GM19397 (cell line): ENCODE data around the gene KY.

ENCODE experiments used
- ATAC-seq: cut with Tn5 transposase; IDR thresholded peaks from one replicate; pipeline ENCODE4 v1.9.1; 2021; ENCODE audit warnings: mild to moderate bottlenecking, moderate library complexity; ENCODE audit not compliant: unreplicated experiment

Gene KY

GRCh38 chr3:134622806-134623365, 27.9 kb downstream of the KY start:
- no peak for ATAC-seq

- ATAC-seq = no peak
Observed at GRCh38 chr3:134621854-134622253, 29.0 kb downstream of the KY start.

GRCh38 chr3:134620476-134621115, 30.2 kb downstream of the KY start:
- ATAC-seq = no peak

- ATAC-seq = no peak
Observed at GRCh38 chr3:134619884-134620445, 30.9 kb downstream of the KY start.

- ATAC-seq = no peak
Observed at GRCh38 chr3:134619301-134619615, 31.6 kb downstream of the KY start.

- ATAC-seq = no peak
Observed at GRCh38 chr3:134618478-134619300, 32.1 kb downstream of the KY start.

GRCh38 chr3:134617608-134618477, 33.0 kb downstream of the KY start:
- no peak for ATAC-seq

DNA sequence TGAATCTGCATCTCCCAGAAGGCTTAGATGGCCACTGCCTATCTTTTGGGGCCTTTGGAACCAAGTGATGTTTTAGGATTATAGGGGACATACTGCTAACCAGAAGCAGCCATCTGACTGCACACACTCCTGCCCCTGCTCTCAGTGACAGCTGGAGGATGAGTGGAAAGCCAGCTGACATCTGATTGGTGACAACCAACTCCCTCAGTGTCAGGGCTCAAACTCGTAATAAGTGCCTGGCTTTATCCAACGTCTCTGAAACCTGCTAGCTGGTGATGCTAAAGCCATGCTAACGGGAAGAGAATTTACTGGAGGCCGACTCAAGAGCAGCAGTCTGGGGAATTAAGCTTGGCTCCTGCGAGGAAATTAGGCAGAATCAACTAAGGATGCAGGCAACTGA, 35.1 kb downstream of the KY start:
- no peak for ATAC-seq

DNA sequence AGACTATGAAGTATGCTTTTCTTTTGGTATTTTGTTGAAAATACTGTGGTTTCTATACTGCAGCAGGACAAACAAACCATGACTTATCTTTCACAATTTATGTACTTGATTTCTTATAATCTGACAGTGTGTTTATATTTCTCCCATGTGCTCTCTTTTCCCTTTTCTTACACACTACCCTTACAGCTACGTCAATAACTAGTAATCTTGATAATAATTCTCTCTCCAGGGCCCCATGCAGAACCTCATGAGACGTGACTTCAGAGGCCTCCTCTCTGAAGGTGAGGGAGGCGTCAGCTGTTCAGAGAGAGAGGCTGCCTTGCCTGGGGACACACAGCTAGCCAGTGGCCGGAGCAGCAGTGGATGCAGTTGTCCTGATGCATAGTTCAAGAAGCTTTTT, 35.9 kb downstream of the KY start:
- ATAC-seq = no peak

DNA sequence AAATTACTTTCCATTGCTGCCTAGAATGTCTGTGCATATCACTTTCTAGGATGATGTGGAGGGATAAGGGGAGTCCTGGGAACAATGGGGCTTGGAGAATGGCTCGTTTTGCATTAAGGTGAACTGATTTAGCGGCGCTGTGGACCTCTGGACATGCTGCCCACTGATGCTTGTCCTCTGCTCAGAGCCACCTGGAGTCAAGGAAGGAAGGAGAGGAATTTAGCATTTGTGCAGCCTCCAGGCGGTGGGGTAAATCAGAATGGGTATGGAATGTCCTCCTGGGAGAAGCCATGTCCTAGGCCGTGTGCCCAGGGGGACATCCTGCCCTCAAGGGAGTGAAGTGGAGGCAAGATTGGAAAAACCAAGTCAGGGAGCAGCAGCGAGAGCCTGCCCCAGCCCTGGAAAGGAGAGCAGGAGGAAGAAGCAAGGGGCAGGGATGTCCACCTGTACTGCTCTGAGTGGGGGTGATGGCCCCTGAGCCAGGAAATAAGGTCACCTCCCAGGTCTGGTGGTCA, 37.8 kb downstream of the KY start:
- no peak for ATAC-seq

GRCh38 chr3:134611516-134611915, 39.3 kb downstream of the KY start:
- no peak for ATAC-seq

DNA sequence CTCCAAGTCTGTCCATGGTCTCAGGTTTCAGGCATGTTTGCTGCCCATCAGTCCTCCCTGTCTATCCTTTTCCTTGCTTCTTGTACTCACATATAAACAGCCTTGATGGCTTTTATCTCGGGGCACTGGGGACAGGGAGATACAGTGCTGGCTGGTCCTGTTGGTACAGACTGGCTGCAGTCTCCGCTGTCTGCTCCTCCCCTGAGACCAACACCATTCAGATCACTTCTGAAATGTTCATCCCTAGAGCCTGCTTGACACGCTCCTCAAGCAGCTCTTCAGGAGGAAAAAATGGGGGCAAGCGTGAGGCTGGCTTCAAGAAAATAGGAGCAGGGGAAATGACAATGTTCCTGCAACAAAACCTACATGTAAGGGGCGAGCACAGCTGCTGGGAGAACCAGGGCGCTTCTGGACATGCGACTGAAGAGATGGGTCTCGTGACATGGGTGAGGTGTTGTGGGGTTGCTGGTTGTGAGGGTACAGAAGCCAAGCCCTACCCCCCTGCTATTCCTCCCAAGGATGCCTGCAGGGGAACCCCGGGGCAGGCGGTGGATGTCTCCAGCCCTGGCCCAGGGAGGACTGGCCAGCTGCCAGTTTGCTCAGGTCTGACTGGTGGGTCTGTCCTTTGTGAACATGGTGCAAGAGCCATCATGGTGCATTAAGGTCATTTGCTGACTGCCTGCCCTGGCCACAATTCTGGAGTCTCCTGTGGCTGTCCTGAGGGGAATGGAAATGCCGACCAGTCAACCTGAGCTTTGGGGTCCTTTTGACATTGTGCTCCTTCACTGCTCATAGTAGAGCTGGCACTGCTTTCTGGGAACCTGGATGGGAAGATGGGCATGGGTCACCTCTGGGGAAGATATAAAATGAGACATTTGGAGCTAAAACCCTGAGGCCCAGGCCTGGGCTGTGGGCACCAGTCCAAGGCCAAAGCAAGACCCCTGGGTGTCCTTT, 40.1 kb downstream of the KY start:
- ATAC-seq = no peak

DNA sequence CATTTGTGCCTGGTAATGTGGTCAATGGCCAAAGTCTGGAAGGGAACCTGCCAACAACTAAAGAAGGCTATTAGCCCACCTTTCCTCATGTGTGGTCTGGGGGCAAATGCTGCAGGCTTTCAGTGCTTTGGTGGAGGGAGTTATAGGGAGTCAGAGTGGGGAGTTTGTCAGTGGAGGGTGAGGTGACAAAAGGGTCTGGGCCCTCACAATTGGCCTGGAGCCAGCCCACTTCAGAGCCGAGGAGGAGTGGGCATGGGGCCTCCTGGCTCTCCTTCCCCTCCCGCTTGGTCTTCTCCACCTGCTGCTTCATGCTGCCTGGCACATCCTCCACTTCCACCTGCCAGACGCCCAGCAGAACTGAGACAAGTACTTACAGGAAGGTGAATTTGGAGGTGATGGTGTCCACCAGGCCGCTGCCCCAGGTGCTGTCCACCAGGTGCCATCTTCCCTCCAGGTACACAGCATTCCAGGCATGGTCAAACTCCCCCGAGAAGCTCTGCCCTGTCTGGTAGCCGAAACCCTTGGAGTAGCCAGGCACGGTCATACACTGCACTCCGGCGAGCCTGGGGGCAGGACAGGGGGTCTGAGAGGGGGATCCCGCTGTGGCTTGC, 40.9 kb downstream of the KY start:
- ATAC-seq = no peak

DNA sequence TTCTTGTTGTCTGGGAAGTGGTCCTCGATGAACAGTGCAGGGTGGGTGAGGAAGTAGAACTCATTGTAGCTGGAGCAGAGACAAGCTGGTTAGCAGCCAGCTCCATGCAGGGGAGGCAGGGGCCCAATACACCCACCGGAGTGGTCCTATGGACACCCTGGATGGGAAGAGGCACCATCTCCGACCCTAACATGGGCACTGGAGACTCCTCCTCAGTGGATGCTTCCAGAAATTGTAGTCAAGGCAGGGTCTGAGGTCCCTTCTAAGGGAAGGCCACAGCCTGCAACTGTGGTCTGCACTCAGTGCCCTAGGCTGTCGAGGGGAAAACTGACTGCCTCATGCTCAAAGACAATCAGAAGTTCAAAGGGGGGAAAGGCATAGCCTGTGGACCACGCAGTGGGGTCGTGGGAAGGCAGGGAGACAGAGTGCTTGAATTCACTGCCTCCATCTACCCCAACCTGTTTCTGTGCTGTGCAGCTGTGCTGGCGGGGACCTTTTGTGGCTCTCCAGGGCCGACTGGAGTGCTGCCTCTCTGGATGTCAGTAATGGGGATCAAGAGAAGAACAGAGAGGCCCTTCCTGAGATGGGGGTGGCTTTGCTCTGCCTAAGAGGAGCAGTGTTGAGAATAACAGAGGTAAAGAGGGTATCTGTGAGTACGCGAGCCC, 41.9 kb downstream of the KY start:
- no peak for ATAC-seq

GRCh38 chr3:134608023-134608770, 42.6 kb downstream of the KY start:
- ATAC-seq = no peak

- ATAC-seq = no peak
Observed at GRCh38 chr3:134607054-134608022, 43.5 kb downstream of the KY start.
